ENCODE measurements around the gene AIG1.

The AIG1 gene

DNA sequence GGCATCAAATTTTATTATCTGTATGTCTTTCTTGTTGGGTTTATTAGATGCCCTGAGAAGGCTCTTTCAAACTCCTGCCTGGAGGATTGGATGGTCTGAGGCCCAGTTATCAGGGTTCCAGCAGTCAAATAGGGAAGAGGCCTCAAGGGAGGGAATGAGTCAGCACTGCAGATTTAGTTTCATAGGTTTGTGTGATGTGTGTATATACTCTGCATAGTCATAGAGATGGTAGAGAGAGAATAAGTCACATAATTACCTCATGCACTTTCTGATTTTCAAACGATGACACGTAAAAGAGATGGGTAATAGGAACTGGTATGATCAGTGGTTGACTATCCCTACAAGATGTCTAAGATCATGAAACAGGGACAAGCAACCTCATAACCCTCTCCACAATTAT lies 307.7 kb downstream of the AIG1 start:
- no peak overlapping the region for H3K4me3 ChIP-seq (ENCODE audit: control insufficient read depth, low read depth, low read length)
- DNase-seq (ENCODE audit: low read depth): no peak

DNA sequence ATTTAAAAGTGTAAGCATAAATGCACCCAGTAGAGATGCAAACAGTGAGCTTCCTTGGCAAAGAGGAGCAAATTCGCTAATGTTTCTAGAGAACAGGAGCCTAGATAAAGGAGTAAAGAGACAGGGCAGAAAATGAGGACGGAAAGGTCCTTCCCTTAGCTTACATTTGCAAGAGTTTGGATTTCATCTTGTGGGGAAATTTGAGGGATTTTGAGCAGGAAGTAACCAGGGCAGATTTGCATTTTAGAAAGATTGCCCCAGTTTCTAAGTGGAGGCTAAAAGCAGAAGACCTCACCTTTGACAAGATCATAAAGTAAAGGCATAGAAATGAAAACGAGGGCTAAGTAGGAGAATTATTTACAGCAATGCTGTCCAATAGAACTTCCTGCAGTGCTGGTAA lies 309.3 kb downstream of the AIG1 start:
- no peak for TF ChIP-seq CTCF (IDR thresholded peaks at IDR 0.05; ENCODE audit: control insufficient read depth, insufficient read depth, low read depth, low read length, missing control alignments)
- no peak for DNase-seq (ENCODE audit: low read depth)
- H3K4me3 ChIP-seq (ENCODE audit: control insufficient read depth, low read depth, low read length): no peak overlapping the region

More for the DNA sequence above, 307.7 kb downstream of the AIG1 start:
- no peak for TF ChIP-seq CTCF (IDR thresholded peaks at IDR 0.05; ENCODE audit: control insufficient read depth, insufficient read depth, low read depth, low read length, missing control alignments)

DNA sequence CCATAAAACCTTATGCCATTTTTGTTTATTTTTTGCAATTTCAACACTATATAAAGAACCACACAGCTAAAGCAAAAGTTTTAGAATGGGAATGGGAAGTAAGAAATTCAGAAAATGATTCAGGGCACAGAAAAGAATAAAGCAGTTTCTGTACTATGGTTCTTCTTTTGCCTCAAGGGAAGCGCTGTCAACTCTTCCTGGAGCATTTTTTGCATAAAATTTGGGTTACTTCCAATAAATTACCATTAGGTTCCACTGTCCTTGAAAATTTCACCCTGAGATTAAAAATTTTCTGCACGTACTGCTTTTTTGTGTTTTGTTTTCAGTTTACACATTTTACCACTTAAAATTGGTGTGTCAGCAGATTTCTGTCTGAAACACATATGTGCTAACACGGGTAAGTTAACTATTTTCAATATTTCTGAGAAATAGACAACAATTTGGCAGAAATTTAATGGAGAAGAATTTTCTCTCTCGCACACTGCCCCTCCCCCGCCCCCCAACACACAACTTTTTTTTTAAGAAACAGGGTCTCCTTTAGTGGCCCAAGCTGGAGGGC lies 310.2 kb downstream of the AIG1 start:
- no peak for DNase-seq (ENCODE audit: low read depth)
- no peak overlapping the region for H3K4me3 ChIP-seq (ENCODE audit: control insufficient read depth, low read depth, low read length)
- TF ChIP-seq CTCF (IDR thresholded peaks at IDR 0.05; ENCODE audit: control insufficient read depth, insufficient read depth, low read depth, low read length, missing control alignments): no peak

GRCh38 chr6:143372199-143372882 lies 311.7 kb downstream of the AIG1 start:
- TF ChIP-seq CTCF (IDR thresholded peaks at IDR 0.05; ENCODE audit: control insufficient read depth, insufficient read depth, low read depth, low read length, missing control alignments): no peak
- no peak for DNase-seq (ENCODE audit: low read depth)
- no peak overlapping the region for H3K4me3 ChIP-seq (ENCODE audit: control insufficient read depth, low read depth, low read length)

DNA sequence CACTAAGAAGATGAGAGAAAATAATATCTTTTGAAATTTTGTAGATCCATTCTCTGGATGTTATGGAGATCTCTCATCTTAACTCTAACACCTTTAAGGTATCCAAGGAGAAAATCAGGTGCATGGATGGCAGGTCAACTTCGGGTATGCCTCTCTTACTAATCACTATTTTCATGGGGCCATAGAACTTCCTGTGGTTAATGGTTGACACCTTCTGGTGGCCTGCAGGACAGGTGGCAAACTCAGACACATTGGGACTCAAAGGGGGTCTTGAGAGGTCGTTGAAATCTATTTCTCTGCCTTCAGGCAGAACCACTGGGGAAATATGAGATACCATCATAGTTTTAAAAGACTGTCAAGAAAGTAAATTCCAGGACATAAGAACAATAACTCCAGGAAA lies 313.3 kb downstream of the AIG1 start:
- no peak for DNase-seq (ENCODE audit: low read depth)
- no peak overlapping the region for H3K4me3 ChIP-seq (ENCODE audit: control insufficient read depth, low read depth, low read length)
- TF ChIP-seq CTCF (IDR thresholded peaks at IDR 0.05; ENCODE audit: control insufficient read depth, insufficient read depth, low read depth, low read length, missing control alignments): no peak

GRCh38 chr6:143375022-143375585 lies 314.4 kb downstream of the AIG1 start:
- DNase-seq (ENCODE audit: low read depth): no peak
- TF ChIP-seq CTCF (IDR thresholded peaks at IDR 0.05; ENCODE audit: control insufficient read depth, insufficient read depth, low read depth, low read length, missing control alignments): no peak
- H3K4me3 ChIP-seq (ENCODE audit: control insufficient read depth, low read depth, low read length): no peak overlapping the region
